Prostate gland (tissue), 2 donors: Measurements from ENCODE around the gene CLDN24. TPM values are rescaled to one million over a fixed set of nuclear protein-coding genes. Genes with fewer than 3 reads are reported as not detected.

Experiments
- DNase-seq: peaks from one replicate; pipeline ENCODE4 v3.0.0-alpha.2; 2019; ENCODE audit warnings: low spot score
- H3K27ac ChIP-seq, 2 donors: fragments of 200-600 bp; sonication (generic); 2 replicates each; pipeline ENCODE4 v1.5.1; 2017 to 2019
- H3K27me3 ChIP-seq: fragments of 200-600 bp; sonication (generic); replicated peaks from 2 replicates; pipeline ENCODE4 v1.5.1; 2019; ENCODE audit not compliant: insufficient read depth
- H3K36me3 ChIP-seq, 2 donors: fragments of 200-600 bp; sonication (generic); 1 replicate in 1 of 2; 2 replicates in 1 of 2; pipeline versions ENCODE4 v1.5.1 to v1.8.1; 2017 to 2019
- H3K4me1 ChIP-seq: fragments of 200-600 bp; sonication (generic); replicated peaks from 2 replicates; pipeline ENCODE4 v1.5.1; 2019
- H3K4me3 ChIP-seq, 2 donors: fragments of 200-600 bp; sonication (generic); 2 replicates each; pipeline ENCODE4 v1.5.1; 2017 to 2019
- H3K9me3 ChIP-seq: fragments of 200-600 bp; sonication (generic); 2 replicates; pipeline ENCODE4 v1.5.1; 2017
- CTCF ChIP-seq, 4 experiments: fragments of 200-600 bp in 2 of 4; fragments of 450-650 bp in 2 of 4; sonication (generic) in 2 of 4; IDR thresholded peaks; 1 replicate in 3 of 4; 2 replicates in 1 of 4; pipeline ENCODE4 v1.5.1; 2016 to 2019; ENCODE audit warnings: antibody characterized with exemption in 4 of 4, mild to moderate bottlenecking in 2 of 4, moderate library complexity in 2 of 4
- POLR2A ChIP-seq: fragments of 450-650 bp; IDR thresholded peaks from one replicate; pipeline ENCODE4 v1.6.1; 2016; ENCODE audit warnings: antibody characterized with exemption, mild to moderate bottlenecking
- POLR2AphosphoS5 ChIP-seq: sonication (generic); formaldehyde crosslinking; IDR thresholded peaks from one replicate; pipeline ENCODE4 v1.6.1; 2017; ENCODE audit warnings: antibody characterized with exemption
- WGBS: methylation state at CpG from one replicate; pipeline ENCODE4 v1.1.5; 2018; 5-methylcytosine and 5-hydroxymethylcytosine counted together
- intact Hi-C: fragments of 100-400 bp; cut with DNase I; formaldehyde crosslinking; loops from one replicate; pipeline ENCODE4 v1.14.2; 2022
- total RNA-seq, 2 donors: library from RNA; depleted of rRNA; stranded (reverse); fragments of >200 nt; gene quantifications; one replicate each; pipeline ENCODE4 v1.1.0, GENCODE V29; 2016

CLDN24 gene
- total RNA-seq, 2 donors from 2014 or later = not detected

GRCh38 chr4:183343730-183344129, 21.5 kb upstream of the CLDN24 start:
- Histone ChIP-seq H3K4me3 (no peak overlapping the region), H3K27ac (no peak overlapping the region), H3K4me1 (no peaks in the 10 kb centered on the region), H3K27me3 (no peaks in the 10 kb centered on the region), H3K9me3 (no peaks in the 10 kb centered on the region), H3K36me3 (no peaks in the 10 kb centered on the region)
- intact Hi-C loops = no loop called here
- 95% methylated on average over 7 of the region's 7 CpGs for whole genome bisulfite sequencing
- no peak for DNase-seq
- no peak for TF ChIP-seq CTCF (IDR thresholded peaks at IDR 0.05)
- TF ChIP-seq POLR2AphosphoS5 = no peak
- no peak for TF ChIP-seq POLR2A

- DNase-seq = no peak
- no peak overlapping the region for H3K27ac ChIP-seq
- WGBS = 25% methylated on average over 40 of the region's 40 CpGs
- H3K27me3 ChIP-seq = no peaks in the 10 kb centered on the region
- intact Hi-C loops = no loop called here
- TF ChIP-seq CTCF (IDR thresholded peaks at IDR 0.05) (no peak), POLR2A (no peak)
- no peaks in the 10 kb centered on the region for H3K9me3 ChIP-seq
- no peak overlapping the region for H3K4me3 ChIP-seq
- no peaks in the 10 kb centered on the region for H3K4me1 ChIP-seq
- H3K36me3 ChIP-seq = no peaks in the 10 kb centered on the region
Measured at GRCh38 chr4:183342541-183343533, 20.6 kb upstream of the CLDN24 start.

GRCh38 chr4:183337833-183338232, 15.6 kb upstream of the CLDN24 start:
- H3K4me1 ChIP-seq = no peaks in the 10 kb centered on the region
- no peak overlapping the region for H3K4me3 ChIP-seq
- DNase-seq = no peak
- H3K36me3 ChIP-seq = no peaks in the 10 kb centered on the region
- WGBS = 69% methylated on average over 7 of the region's 7 CpGs
- no peaks in the 10 kb centered on the region for H3K27me3 ChIP-seq
- intact Hi-C loops = no loop called here
- TF ChIP-seq POLR2A (no peak), CTCF (IDR thresholded peaks at IDR 0.05) (no peak), POLR2AphosphoS5 (no peak)
- no peak overlapping the region for H3K27ac ChIP-seq
- H3K9me3 ChIP-seq = no peaks in the 10 kb centered on the region

- intact Hi-C loops = no loop called here
- Histone ChIP-seq H3K27ac (no peak overlapping the region), H3K27me3 (no peaks in the 10 kb centered on the region), H3K4me3 (no peak overlapping the region), H3K9me3 (no peaks in the 10 kb centered on the region), H3K36me3 (no peaks in the 10 kb centered on the region), H3K4me1 (no peaks in the 10 kb centered on the region)
- 91% methylated on average over 9 of the region's 9 CpGs for WGBS
- TF ChIP-seq POLR2AphosphoS5 = no peak
- no peak for TF ChIP-seq POLR2A
- TF ChIP-seq CTCF (IDR thresholded peaks at IDR 0.05) = no peak
- DNase-seq = no peak
Measured at GRCh38 chr4:183337349-183337748, 15.1 kb upstream of the CLDN24 start.
